ENCODE results near the gene SMARCE1. TPM values are rescaled to one million over a fixed set of nuclear protein-coding genes. Genes with fewer than 3 reads are reported as not detected.

SMARCE1 gene
- polyA plus RNA-seq, 1 donor from 2014 or later: 248 TPM

DNA sequence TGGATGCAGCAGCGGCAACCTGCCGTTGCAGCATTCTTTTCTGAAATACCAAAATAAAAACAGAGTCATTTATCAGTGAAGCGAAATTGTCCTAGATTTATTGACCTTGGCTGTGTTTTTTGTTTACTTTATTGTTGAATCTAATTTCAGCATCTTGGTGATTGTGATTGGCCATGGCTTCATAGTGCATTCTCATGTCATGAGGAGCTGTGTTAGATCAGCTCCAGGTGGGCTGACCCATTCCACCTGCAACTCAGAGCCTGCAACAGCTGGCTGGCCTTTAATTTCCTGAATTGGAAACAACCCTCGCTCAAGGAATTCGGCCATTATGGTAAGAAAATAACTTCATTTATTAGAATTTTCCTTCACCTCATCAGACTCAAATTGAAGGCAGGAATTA, 39.5 kb upstream of the SMARCE1 start:
- Histone ChIP-seq H3K36me3 (ENCODE audit: insufficient read depth, low read length) (no peaks in the 10 kb centered on the region), H3K9me3 (ENCODE audit: low read length) (no peaks in the 10 kb centered on the region), H3K27me3 (ENCODE audit: insufficient read depth, low read depth, low read length) (no peaks in the 10 kb centered on the region), H2AFZ (ENCODE audit: low read depth, low read length) (no peak overlapping the region), H3K4me3 (ENCODE audit: low read length) (no peak overlapping the region), H3K4me2 (ENCODE audit: low read length) (no peak overlapping the region), H4K20me1 (ENCODE audit: insufficient read depth) (no peaks in the 10 kb centered on the region), H3K79me2 (replicated peaks; ENCODE audit: insufficient read depth, low read length) (no peaks in the 10 kb centered on the region), H3K9me2 (ENCODE audit: insufficient read depth, low read length) (no peaks in the 10 kb centered on the region), H3F3A (ENCODE audit: insufficient read depth, low read length, poor library complexity, severe bottlenecking) (no peaks in the 10 kb centered on the region), H3K27ac (ENCODE audit: low read length) (no peak overlapping the region), H3K9ac (ENCODE audit: low read length) (no peak overlapping the region)
- no peak for TF ChIP-seq SMC3 (conservative IDR thresholded peaks at IDR 0.05; ENCODE audit: poor library complexity)
- no peak for TF ChIP-seq CTCF (IDR thresholded peaks at IDR 0.05; ENCODE audit: poor library complexity, severe bottlenecking)
- TF ChIP-seq, protein P1, sequence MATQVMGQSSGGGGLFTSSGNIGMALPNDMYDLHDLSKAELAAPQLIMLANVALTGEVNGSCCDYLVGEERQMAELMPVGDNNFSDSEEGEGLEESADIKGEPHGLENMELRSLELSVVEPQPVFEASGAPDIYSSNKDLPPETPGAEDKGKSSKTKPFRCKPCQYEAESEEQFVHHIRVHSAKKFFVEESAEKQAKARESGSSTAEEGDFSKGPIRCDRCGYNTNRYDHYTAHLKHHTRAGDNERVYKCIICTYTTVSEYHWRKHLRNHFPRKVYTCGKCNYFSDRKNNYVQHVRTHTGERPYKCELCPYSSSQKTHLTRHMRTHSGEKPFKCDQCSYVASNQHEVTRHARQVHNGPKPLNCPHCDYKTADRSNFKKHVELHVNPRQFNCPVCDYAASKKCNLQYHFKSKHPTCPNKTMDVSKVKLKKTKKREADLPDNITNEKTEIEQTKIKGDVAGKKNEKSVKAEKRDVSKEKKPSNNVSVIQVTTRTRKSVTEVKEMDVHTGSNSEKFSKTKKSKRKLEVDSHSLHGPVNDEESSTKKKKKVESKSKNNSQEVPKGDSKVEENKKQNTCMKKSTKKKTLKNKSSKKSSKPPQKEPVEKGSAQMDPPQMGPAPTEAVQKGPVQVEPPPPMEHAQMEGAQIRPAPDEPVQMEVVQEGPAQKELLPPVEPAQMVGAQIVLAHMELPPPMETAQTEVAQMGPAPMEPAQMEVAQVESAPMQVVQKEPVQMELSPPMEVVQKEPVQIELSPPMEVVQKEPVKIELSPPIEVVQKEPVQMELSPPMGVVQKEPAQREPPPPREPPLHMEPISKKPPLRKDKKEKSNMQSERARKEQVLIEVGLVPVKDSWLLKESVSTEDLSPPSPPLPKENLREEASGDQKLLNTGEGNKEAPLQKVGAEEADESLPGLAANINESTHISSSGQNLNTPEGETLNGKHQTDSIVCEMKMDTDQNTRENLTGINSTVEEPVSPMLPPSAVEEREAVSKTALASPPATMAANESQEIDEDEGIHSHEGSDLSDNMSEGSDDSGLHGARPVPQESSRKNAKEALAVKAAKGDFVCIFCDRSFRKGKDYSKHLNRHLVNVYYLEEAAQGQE (IDR thresholded peaks at IDR 0.05; ENCODE audit: borderline replicate concordance): no peak
- no peak for TF ChIP-seq TAF1 (IDR thresholded peaks at IDR 0.05; ENCODE audit: low read depth)
- no peak for TF ChIP-seq EZH2 (IDR thresholded peaks at IDR 0.05; ENCODE audit: borderline replicate concordance, insufficient read depth, low read length, poor library complexity, severe bottlenecking)
- no peak for TF ChIP-seq POLR2AphosphoS5 (IDR thresholded peaks at IDR 0.05)
- TF ChIP-seq RAD21 (conservative IDR thresholded peaks at IDR 0.05): no peak
- TF ChIP-seq EP300 (conservative IDR thresholded peaks at IDR 0.05; ENCODE audit: poor library complexity, severe bottlenecking): no peak
- TF ChIP-seq MXI1 (conservative IDR thresholded peaks at IDR 0.05; ENCODE audit: poor library complexity, severe bottlenecking): no peak

DNA sequence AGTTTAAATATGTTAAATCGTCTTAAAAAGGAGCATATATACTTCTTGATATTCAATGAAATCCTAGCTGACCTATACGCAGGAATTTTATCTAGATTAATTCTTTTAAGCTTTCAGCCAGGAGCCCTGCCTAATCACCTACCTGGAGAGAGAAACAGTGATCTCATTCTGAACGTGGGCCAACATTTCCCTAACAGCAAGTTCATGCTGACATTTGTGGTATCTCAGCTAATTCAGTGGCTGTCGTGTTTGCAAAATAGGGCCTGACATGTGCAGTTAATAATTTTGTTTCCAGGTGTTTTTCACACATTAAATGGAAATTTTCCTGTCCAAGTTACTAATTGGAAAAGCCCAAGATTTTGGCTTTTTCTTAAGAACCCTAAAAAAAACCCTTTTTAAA, 38.6 kb upstream of the SMARCE1 start:
- Histone ChIP-seq H2AFZ (ENCODE audit: low read depth, low read length) (no peak overlapping the region), H3K27me3 (ENCODE audit: insufficient read depth, low read depth, low read length) (no peaks in the 10 kb centered on the region), H4K20me1 (ENCODE audit: insufficient read depth) (no peaks in the 10 kb centered on the region), H3K9me2 (ENCODE audit: insufficient read depth, low read length) (no peaks in the 10 kb centered on the region), H3K79me2 (replicated peaks; ENCODE audit: insufficient read depth, low read length) (no peaks in the 10 kb centered on the region), H3K9ac (ENCODE audit: low read length) (no peak overlapping the region), H3K36me3 (ENCODE audit: insufficient read depth, low read length) (no peaks in the 10 kb centered on the region), H3K4me2 (ENCODE audit: low read length) (no peak overlapping the region), H3K9me3 (ENCODE audit: low read length) (no peaks in the 10 kb centered on the region), H3F3A (ENCODE audit: insufficient read depth, low read length, poor library complexity, severe bottlenecking) (no peaks in the 10 kb centered on the region), H3K4me3 (ENCODE audit: low read length) (no peak overlapping the region), H3K27ac (ENCODE audit: low read length) (no peak overlapping the region)
- TF ChIP-seq POLR2AphosphoS5 (IDR thresholded peaks at IDR 0.05): no peak
- no peak for TF ChIP-seq SMC3 (conservative IDR thresholded peaks at IDR 0.05; ENCODE audit: poor library complexity)
- TF ChIP-seq, protein P1 (IDR thresholded peaks at IDR 0.05; ENCODE audit: borderline replicate concordance): no peak
- no peak for TF ChIP-seq TAF1 (IDR thresholded peaks at IDR 0.05; ENCODE audit: low read depth)
- no peak for TF ChIP-seq EP300 (conservative IDR thresholded peaks at IDR 0.05; ENCODE audit: poor library complexity, severe bottlenecking)
- TF ChIP-seq RAD21 (conservative IDR thresholded peaks at IDR 0.05): no peak
- TF ChIP-seq CTCF (IDR thresholded peaks at IDR 0.05; ENCODE audit: poor library complexity, severe bottlenecking): no peak
- no peak for TF ChIP-seq MXI1 (conservative IDR thresholded peaks at IDR 0.05; ENCODE audit: poor library complexity, severe bottlenecking)
- no peak for TF ChIP-seq EZH2 (IDR thresholded peaks at IDR 0.05; ENCODE audit: borderline replicate concordance, insufficient read depth, low read length, poor library complexity, severe bottlenecking)
